Activated CD4-positive, alpha-beta T cell treated with anti-CD3 and anti-CD28 coated beads, Interleukin-2, amount 50 U/mL, for 1 hour (primary cell): ENCODE results near the gene PLEKHB2.
"Not testable (repeated sequence)": the region's sequence is repeated elsewhere in the genome, so short reads cannot be mapped to it uniquely, and the experiment has no call there.

ENCODE experiments used
- DNase-seq: peaks from one replicate; pipeline ENCODE4 v3.0.0-alpha.2; 2020

Gene PLEKHB2, protein sequence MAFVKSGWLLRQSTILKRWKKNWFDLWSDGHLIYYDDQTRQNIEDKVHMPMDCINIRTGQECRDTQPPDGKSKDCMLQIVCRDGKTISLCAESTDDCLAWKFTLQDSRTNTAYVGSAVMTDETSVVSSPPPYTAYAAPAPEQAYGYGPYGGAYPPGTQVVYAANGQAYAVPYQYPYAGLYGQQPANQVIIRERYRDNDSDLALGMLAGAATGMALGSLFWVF

DNA sequence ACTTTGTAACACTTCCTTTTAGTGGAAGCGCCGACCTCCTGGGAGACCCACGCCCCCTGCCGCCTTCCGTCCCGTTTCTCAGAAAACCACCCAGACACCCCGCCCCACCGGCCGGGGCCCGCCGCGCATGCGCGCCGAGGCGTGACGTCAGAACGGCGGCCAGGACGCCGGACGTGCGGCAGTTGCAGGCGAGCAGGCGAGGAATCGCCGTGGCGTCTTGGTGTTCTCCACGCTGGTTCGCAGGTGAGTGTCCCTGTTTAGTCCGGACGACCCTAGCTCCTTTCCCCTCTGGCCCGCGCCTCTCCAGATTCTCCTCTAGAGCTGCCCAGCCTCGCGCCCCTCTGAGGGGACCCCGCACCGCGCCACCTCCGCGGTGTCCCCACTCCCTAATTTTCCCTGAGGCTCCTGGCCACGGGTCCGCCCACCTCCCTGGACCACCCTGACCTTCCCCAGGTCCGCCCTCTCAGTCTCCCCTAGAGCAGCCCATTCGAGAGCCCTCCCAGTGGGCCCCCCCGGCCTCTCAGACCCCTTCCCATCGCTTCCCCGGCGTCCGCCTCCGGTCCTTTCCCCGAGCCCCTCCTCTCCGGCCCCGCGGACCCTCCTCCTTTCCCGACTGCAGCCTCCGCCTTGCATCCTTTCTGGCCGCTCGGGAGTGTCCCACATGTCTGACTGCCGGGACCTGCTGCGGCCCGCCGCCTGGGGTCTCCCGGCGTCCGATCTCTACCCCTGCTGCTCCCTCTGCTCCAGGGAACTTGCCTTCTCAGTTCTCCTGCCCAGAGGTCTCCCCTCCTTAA is at the start of gene PLEKHB2:
PLEKHB2 (plus strand) TSS at position 181 of the 794 bp plus-strand sequence. CDS start 15,606 bp downstream, outside the sequence.
- peak; percentile 89 for DNase-seq

DNA sequence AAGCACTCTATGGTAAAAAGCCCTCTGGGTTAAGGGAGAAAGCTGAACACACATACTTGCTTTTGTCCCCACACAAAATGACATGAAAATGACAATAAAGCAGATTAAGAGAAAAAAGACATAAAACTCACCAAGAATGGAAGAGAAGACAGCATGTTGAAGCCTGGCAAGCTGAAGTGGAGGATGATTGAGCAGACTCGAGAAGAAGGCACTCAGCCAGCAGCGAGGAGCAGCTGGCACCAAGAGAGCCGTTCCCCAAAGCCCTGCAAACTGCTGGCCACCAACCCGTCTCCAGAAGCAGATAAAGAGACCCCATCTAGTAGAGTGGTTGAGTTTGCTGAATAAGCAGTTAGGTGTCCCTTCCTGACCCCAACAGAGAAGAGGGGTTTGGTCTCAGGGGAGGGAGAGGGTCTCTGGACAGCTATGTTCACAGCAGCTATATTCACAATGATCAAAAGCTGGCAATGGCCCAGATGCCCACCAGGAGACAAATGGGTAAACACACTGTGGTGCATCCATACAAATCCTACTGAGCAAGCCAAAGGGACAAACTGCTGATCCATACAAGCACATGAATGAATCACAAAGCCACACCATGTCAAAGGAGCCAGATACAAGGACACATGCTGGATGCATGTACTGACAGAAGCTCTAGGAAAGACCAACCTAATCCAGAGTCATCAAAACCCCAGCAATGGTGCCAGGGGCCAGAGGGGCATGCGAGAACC is 48.8 kb upstream of the PLEKHB2 start:
- no peak for DNase-seq

DNA sequence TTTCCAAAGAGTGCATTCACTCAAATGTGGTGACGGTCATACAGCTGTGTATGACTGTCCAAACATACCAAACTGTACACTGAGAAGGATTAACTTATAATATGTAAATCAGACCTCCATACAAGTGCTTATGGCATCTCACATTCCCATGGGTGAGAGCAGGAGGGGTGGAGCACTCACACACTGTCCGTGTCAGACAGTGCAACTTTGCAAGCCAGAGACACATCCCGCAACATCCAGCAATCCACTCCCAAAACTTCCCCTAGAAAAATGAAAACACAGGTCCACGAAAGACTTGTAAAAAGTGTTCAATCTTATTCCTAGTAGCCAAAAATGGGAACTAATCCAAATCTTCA is 48.2 kb upstream of the PLEKHB2 start:
- no peak for DNase-seq

DNA sequence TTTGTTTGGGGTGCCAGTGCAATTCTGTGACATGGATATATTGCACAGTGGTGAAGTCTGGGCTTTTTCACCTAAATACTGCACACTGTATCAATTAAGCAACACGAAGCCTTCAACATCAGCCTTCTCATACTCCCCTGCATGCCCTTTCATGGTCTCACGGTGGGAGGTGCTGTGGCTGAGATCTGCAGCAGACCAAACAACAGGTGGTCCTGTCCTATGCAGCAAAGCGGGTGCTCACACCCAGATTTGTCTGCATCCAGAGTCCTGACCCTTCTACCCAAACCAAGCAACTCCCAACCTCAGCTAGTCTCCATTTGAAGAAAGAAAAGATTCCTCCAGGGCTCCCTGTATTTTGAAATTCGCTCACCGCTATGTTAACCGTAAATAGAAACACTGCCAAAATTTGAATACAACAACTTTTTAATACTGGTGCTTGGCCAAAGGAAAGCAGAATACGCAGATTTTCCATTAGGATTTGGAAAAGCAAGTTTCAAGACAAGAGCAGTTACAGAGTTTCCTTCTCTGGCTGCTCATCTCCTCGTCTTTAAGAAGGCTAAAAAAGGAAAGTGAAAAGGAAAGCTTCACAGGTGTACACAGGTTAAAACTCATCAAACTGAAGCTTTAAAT is 46.8 kb upstream of the PLEKHB2 start:
- DNase-seq, result no peak

DNA sequence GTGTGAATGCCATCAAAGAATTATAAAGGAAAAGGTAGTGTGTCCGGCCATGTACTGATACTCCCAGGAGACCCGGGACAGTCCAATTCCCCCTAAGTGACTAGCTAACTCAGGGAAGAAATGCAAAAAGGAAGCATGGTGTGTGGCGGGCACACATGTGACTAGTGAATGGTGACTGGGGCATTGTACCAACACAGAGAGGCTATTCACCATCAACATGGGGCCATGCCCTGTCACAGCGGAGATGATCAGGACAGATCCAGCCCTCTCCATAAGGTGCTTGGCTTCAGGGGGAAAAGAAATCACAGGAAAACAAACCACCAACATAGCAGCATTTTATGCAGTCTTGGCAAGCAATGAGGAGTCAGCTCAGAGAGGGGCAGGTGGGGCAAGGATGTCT is 46.2 kb upstream of the PLEKHB2 start:
- no peak for DNase-seq

DNA sequence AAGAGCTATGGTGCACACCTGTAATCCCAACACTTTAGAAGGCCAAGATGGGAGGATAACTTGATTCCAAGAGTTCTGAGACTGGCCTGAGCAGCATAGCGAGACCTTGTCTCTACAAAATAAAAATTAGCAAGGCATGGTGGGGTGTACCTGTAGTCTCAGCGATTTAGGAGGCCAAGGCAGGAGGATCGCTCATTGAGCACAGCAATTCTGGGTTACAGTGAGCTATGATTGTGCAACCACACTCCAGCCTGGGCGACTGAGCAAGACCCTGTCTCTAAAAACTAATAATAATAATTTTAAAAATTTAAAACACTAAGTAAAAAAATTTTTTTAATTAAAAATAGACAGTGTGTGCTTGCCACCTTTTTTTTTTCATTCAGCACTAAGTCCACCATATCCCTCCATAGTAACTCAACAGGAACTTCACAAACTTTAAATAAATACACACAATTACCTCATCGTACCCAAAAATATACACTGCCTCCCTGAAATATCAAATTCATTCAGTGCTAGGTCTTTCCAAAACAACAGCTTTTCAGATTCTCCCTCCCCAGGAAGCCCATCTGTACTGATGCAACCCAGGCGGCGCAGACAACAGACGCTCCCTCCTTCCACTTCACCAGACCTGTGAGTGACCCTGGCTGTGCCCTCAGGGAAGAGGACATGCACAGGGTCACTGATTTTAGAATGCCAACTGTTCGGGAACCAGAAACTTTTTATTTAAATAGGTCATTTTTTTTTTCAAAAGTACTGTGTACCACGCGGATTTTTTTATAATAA is 41.4 kb upstream of the PLEKHB2 start:
- no peak for DNase-seq

DNA sequence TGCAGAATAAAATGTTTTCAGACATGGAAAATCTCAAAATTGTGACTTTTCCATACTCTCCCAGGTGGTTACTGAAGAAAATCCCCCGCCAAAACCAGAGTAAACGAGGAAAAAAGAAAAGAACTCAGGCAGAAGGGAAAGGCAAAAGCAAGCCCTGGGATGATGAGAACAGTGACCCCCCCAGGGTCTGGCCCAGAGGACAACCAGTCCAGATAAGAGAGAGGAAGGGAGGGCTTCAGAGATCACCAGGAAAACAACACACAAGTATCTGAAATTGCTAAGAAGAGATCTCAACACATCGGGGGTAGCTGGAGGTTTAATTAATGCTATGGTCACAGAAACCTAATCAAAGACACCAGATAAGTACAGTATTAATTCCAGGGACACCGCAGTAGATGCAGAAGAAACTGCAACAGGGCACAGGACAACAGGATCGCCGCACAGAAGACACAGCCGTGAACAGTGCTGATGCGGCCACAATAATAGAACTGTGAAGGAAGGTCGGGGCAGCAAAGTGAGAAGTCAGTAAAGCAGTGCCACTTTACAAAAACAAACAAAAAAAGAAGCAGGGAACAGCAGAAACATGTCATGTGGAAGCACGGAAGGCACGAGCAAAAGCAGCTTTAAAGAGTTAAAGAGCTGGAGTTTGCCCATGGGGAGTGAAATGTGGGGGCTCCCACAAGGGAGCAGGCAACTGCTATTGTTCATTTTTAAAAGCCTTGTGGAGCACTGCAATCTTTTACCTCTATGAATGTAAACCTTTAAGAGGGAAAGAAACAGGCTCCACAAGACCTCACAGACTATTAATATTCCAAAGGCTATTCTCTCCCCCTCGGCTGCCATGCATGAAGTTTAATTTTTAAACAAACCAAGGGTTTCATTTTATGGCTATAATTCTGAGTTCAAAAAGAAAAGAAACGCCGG is 40.3 kb upstream of the PLEKHB2 start:
- no peak for DNase-seq

DNA sequence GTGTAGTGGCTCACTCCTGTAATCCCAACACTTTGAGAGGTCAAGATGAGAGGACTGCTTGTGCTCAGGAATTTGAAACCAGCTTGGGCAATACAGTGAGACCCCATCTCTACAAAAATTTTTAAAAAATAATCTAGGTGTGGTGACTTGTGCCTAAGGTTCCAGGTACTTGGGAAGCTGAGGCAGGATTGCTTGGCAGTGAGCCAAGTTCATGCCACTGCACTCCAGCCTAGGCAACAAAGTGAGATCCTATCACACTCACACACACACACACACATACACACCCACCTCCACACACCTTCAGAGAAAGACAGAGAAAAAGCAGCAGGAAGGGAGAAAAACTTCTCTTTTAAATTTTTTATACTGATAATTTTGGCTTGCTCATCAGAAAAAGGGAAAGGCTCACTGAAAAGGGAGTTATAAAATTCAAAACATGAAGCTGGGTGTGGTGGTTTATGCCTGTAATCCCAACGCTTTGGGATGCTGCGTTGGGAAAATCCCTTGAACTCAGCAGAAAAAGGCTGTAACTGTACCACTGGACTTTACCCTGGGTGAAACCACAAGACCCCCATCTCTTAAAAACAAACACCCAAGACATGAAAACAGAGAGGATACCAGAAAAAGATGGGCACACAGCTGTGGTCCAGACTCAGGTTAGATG is 37.5 kb upstream of the PLEKHB2 start:
- DNase-seq, result no peak

DNA sequence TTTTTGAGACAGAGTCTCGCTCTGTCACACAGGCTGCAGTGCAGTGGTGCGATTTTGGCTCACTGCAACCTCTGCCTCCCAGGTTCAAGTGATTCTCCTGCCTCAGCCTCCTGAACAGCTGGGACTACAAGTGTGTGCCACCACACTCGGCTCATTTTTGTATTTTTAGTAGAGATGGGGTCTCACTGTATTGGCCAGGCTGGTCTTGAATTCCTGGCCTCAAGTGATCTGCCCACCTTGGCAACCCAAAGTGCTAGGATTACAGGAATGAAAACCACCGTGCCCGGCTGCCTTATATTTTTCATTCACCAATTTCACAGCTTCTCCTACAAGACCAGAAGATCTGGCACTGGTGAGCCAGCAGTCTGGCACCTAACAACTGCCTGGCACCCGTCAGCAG is 37.0 kb upstream of the PLEKHB2 start:
- not testable (repeated sequence) for DNase-seq

DNA sequence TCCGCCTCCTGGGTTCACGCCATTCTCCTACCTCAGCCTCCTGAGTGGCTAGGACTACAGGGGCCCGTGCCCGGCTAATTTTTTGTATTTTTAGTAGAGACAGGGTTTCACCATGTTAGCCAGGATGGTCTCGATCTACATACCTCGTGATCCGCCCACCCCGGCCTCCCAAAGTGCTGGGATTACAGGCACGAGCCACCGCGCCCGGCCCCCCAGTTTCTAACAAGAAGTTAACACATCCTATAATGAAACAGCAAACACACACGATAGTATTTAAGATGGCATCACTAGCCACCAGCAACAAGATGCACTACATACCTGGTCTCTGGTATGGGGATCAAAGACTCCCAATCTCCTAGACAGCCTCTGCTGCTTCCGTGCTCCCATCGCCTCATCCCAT is 29.6 kb upstream of the PLEKHB2 start:
- not testable (repeated sequence) for DNase-seq

DNA sequence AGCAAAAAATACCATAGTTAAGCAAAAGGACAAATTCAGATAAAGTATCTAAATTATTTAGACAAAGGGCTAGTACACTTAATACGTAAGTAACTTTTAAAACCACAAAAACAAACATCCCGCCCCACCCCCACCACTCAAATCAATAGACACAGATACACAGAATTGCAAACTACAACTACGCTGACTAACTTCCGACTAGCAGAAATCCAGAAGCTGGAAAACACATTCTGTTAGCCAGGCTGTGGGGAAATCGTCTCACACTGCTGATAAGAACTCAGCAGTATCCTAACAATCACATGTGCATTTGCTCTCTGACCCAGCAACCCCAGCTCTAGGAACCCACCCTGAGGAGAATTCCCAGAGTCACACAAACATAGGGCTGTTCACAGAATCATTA is 28.4 kb upstream of the PLEKHB2 start:
- DNase-seq, result no peak

DNA sequence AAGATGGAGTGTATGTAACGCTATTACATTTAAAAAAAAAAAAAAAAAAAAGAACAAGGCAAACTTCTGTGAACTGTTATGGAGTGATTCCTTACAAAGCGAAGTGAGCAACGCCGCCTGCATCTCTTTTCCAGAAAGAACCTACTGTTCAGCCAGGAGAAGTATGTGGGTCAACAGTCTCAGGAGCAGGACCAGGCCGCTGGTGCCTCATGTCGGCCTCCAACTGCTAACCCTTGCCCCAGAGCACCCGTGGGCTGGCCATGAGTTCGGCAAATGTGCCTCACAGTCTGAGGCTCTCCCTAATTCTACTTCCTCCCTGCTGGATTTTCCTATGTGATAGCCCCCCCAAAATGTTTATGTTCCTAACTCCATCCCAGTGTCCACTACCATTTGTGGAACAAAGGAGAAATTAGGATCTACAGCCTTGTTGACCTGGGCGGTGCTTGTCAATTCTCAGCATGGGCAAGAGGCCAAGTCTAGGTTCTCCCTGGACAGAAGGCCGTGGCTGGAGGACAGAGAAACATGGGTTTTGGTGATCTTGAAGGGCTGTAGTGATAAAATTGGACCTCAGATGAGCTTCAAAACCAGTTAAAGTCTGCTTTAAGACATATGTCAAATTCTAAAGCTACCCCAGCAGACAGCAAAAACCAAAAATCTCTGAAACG is 27.8 kb upstream of the PLEKHB2 start:
- DNase-seq, result no peak

DNA sequence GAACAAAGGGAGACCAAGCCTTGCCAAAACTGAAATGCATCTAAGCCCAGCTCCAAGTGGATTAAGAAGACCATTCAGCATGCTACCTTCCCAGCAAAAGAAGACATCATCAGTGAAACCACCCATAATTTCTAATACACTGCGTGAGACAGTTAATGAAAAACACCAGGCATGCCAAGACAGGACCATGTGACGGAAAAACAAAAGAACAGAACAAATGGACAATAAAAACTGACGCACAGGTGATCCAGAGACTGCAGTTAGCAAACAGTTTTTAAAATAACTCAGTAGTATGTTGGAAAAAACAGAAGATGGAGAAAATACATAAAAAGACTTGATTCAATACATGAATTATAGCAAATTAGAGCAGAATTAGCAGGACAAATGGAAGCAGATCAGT is 27.2 kb upstream of the PLEKHB2 start:
- DNase-seq, result no peak

DNA sequence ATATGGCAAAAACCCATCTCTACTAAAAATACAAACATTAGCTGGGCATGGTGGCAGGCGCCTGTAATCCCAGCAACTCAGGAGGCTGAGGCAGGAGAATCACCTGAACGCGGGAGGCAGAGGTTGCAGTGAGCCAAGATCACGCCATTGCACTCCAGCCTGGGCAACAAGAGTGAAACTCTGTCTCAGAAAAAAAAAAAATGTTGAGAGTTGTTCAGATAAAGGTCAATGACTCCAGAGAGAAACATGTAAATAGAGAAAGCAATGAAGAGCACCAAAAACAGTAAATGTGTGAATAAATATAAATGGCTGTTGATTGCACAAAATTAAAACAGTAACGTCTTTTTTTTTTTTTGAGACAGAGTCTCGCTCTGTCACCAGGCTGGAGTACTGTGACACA is 25.2 kb upstream of the PLEKHB2 start:
- not testable (repeated sequence) for DNase-seq

DNA sequence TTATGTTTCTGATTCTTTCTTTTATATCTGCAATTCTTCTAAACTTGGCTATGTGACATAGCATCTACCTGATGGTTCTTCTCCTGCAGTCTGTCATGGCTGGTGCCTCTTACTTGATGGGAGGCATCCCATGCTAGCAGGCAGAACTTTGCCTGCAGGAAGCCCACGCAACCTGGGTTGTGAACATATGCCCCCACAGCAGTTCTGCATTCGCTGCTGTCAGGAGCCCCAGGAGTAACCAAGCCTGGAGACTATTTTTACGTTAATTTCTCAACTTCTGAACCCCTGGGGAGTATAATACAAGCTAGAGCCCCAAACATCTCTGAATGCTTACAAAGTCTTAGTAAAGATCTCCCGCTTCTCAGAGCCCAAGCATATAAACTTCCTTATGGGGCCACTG is 23.9 kb upstream of the PLEKHB2 start:
- DNase-seq, result no peak

DNA sequence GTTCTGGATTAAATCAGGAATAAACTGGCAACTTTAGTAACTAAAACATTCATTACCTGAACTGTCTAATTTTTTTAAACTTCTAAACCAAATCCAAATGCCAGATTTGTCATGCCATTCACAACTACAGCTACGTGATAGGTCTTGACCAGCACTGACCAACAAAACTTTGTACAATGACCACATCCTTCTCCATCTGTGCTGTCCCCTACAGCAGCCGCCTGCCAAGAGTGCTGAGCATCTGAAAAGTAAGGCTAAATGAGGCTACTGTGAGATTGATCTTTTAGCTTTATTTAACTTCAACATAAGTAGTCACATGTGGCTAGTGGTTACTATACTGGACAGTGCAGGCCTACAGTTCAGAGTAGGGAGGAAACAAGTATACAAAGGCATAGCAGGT is 19.5 kb upstream of the PLEKHB2 start:
- DNase-seq, result no peak

DNA sequence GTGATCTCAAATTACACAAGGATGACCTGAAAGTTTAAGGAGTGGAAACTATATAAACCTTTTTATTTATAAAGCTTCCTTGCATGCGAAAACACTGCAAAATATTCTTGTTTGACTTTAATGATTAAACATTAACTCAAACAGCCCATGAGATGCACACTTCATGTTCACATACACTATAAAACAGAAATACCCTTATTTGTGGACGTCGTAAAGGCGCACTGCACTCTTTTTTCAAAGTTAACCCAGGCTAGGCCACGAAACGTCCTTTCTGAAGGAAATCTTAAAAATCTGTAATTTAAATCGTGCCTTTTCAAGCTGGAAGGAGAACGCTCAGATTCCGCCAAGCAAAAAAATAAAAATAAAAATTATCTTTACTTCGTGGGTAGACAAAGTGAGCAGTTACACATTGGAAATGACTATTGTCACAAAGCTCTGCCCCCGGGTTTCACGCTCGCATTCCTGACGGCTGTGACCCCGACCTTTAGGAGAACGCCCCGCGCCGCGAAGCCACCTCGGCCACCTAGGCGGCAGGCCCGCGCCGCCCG is 12.6 kb upstream of the PLEKHB2 start:
- DNase-seq, result peak; percentile 9

DNA sequence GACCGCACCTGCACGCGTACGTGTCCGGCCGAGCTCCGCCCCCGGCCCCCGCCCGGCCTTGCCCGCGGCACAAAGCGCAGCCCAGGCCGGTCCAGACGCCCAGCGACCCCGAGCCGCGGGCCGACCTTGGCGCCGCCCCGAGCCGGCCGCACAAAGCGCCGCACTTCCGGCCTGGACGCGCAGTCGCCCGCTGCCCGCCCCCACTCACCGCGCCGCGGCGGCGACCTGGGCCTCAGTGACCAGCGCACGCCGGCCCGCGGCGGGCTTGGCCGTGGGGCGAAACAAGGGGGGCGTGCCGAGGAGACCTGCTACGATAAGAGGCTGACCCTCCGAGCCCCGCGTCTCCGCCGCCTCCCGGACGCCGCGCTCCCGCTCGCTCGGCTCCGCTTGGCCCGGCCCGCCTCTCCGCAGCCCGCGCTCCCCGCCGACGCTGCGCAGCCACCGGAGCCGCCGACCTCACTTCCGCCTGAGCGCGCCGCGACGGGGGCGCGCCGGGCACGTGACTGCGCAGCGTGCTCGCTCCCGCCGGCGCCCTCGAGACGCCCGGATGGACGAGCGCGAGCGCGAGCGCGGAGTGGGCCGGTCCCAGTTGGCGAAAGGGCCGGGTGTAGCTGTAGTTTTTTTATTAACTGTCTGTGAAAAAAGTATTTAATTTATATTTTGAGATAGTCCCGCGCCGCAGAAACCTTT is 12.0 kb upstream of the PLEKHB2 start, which contains the start of gene FAM168B:
FAM168B (minus strand) TSS at position 455 of the 690 bp plus-strand sequence. CDS start 10,814 bp downstream, outside the sequence.
- DNase-seq, result peak; percentile 85
